NCI-H2196 (cell line): ENCODE results near the gene MYDGF.
A peak's percentile ranks its signal among the peaks of the same experiment; 100 is the strongest.

ENCODE experiments used
- DNase-seq: peaks from one replicate; lab custom pipeline; 2025; ENCODE audit not compliant: unreplicated experiment; lab: John Stamatoyannopoulos, UW

MYDGF gene

DNA sequence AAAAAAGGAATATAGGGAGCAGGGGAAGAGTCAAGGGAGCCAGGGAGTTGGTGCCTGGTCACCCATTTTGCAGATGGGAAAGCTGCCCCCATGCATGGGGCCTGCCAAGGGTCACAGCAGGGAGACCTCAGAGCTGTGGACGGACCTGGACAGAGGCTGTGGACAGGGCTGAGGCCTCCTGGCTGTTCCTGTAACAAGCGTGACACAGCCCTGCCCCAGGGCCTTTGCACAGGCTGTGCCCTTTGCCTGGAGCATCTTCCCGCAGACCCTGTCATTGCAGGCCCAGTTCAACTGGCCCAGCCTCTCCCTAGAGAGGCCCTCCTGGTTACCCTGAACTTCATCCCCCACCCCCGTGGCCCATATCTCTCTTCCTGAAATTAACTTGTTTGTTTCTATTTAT is 24.4 kb downstream of the MYDGF start:
- no peak for DNase-seq

DNA sequence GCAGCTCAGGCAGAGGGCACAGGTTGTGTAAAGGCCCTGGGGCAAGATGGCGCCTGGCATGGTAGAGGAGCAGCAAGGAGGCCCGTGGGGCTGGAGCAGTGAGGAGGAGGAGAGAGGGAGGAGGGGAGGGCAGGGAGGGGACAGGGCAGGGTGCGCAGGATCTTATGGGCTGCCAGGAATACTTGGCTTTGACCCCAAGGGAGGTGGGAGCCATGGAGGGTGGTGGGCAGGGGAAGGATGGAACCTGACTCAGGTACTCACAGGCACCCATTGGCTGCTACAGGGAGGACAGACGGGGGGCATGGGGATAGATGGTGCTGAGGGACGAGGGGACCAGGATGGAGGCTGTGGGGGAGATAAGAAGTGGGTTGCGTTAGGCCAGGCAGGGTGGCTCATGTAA is 27.5 kb downstream of the MYDGF start:
- no peak for DNase-seq

DNA sequence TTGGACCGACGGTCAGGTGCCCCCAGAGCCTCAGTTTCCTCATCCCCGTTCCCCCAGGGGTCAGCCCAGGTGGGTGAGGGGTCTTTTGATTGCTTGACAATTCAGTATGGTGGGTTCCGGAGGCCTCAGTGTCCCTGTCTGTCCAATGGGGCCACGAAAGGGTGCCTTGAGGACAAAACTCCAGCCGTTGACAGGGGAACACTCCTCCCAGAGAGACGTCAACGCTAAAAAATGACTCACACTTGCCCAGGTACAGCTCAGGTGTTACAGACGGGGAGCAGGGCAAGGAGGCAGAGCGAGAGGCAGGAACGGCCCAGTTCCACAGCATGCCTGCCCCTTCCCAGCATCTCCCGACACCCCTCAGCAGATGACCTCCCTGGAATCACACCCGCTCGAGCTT is 29.0 kb downstream of the MYDGF start:
- DNase-seq: no peak

DNA sequence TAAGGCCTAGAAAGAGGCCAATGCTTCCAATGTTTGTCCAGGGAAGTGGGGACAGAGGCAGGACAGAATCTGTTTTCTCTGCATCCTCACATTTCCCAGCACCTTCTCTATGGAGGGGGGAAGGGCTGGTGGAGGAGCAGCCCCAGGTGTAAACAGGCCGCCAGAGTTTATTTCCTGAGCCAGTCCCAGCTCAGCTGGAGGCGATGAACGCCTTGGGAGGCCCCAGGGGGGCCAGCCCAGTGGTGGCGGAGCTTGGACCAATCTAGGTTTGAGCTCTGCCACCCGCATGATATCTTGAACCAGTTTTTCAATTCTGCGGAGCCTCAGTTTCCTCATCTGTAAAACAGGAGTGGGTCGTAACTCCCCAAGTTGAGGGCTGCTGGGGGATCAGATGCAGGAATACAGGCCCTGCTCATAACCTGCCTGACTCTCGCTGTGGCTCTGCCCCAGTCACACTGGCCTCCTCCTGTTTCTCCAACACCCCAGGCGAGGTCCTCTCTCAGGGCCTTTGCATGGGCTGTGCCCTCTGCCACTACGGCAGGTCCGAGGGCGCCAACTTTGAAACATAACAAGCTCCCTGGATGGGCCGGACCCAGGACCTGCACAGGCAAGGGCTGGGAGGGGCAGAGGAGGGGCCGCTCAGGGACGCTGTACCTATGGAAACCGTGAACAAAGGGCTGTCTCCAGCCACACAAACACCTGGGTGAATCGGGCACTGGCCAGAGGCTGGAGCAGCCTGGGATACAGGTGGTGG is 29.7 kb downstream of the MYDGF start:
- no peak for DNase-seq

DNA sequence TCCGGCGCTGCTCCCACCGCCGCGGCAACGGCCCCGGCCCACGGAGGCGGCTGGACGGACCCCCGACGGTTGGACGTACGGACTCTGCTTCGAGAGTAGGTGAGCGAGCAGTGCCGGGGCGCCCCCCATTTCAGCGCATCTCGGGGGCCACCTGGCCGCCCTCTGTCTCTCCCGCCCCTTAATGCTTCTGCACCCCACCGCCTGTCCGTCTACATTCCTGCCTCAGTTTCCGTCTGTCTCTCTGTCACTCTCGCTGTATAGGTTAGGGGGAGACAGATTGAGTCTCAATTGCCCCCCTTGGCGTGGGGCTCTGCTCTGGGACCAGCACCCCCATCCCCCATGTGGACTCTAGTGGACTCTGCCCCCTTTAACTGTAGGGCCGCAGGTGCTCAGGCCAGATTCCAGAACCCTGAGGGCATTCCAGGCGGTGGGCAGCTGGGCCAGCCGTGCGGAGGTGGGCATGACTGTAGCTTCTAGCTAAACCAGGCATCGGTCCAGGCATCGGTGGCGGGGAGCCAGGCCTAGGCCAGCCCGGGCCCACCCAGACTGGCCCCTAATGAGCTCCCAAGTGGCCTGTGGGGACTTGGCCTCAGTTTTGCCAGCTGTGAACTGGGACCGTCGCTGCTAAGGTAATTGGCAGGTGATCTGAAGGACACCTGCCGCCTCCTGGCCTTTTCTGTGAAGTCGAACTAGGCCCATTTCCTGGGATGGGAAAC is 30.5 kb downstream of the MYDGF start:
- DNase-seq: no peak

DNA sequence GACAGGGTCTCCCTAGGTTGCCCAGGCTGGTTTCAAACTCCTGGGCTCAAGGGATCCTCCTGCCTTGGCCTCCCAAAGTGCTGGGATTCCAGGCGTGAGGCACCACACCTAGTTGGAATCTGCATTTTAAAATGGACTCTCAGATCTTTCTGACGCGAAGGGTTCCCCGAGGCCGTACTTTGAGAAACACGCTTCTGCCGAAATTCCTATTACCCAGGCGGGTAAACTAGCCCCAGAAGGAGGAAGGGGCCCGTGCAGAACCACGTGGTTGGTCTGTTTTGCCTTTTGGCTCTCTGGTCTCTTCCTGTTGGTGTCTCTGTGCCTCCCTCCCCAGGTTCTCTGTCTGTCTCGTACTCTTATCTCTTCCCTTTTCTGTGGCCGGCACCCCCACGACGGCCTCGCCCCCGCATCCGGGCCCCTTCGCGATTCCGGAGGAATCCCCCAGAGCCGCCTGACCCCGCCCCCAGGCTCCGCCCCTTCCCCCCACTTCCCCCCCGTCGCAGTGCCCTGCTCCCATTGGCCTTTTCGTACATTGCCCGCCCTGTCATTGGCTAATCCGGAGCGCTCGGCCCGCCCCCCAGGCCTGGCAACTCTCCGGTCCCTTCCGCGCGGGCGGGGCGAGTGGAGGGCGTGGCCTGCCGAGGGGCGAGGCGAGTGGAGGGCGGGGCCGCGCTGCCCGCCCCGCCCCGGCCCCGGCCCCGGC is 31.2 kb downstream of the MYDGF start, which contains the start of gene TNFAIP8L1:
Gene TNFAIP8L1, plus strand, starts transcription at position 689 of the 703 bp plus-strand sequence. CDS start 12,354 bp downstream, outside the sequence.
- peak; percentile 96 for DNase-seq

DNA sequence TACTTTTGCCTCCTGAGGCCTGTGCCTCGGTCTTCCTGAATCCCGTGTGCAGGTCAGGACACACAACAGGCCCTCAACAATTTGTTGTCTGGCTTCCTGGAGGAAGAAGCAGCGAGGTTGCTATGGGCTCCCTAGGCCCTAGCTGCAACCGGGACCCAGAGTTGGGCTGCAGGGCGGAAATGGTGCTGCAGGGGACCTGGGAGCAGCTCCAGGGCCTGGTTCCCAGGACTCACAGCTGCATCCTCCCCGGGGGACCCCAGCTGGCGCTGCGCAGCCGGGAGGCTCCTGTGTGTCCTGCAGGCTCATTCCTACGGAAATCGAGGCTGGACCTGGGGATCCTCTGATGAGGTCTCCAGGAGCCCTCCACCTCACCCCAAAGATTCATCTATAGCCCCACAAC is 31.8 kb downstream of the MYDGF start:
- DNase-seq: no peak

DNA sequence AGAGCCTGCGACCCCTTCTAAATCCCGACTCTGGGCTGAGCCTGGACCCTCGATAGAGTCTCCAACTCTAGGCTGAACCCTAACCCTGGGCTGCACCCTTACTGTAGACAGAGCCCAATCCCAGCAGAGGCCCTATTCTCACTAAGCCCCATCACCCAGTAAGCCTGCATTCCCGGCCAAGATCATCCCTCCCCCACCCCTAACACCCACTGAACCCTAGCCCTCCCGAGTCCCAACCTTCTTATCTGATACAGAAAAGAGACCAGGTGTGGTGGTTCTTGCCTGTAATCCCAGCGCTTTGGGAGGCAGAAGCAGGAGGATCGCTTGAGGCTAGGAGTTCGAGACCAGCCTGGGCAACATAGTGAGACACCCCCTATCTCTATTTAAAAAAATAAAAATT is 33.4 kb downstream of the MYDGF start:
- no peak for DNase-seq

DNA sequence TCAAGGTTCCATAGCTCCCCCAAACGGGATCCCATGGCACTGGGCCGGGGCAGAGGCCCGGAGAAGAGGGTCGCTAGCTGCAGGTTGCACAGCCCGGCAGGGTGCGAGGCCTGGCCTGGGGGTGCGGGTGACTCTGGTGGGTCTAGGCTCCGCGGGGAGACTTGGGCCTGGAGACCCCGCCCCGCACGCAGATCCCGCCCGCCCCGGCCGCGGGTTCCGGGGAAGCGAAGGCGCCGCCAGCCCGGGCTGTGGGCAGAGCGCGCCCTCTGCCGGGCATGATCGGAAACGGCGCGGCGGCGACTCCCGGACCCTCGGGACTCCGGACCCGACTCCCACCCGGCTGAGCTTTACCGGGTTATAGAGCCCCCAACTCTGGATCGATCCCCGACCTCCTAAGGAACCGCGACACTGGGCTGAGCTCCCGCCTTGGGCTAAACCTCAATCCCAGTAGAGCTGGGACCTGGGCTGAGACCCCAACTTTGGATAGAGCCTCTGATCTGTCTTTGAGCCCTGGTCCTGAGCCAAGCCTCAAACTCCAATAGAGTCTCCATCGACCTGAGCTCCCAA is 33.9 kb downstream of the MYDGF start:
- DNase-seq: peak; percentile 64

DNA sequence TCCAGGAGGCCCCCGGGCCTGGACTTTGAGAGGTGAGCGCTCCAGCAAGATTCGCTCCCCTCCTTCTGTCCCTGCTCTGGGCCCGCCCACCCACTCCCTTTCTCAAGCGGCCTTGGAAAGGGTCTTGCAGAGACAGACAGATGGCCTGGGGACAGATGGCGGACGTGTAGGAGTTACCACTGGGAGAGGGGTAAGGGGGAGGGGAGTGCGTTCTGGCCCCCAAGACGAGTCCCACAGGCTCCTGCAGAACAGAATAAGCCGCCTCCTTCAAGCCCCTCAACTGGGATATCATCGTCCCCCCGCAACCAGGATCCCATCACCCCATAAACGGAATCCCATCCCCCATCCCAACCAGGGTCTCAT is 34.4 kb downstream of the MYDGF start:
- DNase-seq: no peak

DNA sequence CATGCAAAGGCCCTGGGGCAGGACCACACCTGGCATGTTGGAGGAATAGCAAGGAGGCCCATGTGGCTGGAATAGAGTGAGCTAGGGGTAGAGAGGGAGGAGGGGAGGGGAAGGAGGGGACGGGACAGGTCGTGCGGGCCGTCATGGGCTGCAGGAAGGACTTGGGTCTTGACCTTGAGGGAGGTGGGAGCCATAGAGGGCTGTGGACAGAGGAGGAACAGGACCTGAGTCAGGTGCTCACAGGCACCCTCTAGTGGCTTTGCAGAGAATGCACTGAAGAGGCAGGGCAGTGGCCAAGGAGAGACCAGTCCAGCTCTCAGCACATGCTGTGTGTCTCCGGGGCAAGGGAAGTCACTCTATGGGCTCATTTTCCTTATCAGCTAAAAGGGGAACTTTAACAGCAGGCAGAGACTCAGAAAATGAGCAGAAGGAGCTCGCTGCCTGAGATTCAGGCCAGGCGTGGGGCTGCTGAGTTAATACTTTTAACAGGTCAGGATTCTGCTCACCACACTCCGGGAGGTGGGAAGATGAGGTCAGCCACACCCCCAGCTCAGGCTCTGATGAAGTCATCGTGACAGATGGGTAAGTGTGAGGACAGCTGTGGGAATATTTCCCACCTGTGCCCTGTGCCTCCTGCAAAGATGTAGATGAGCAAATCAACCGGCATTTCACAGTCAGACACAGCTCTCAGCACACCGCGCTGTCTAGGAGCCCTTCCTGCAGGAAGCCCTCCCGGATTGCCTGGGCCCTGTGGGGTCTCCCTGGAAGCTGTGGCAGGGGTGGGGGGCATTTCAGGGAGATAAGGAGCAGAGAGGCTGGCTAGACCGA is 36.8 kb downstream of the MYDGF start:
- peak; percentile 57 for DNase-seq

DNA sequence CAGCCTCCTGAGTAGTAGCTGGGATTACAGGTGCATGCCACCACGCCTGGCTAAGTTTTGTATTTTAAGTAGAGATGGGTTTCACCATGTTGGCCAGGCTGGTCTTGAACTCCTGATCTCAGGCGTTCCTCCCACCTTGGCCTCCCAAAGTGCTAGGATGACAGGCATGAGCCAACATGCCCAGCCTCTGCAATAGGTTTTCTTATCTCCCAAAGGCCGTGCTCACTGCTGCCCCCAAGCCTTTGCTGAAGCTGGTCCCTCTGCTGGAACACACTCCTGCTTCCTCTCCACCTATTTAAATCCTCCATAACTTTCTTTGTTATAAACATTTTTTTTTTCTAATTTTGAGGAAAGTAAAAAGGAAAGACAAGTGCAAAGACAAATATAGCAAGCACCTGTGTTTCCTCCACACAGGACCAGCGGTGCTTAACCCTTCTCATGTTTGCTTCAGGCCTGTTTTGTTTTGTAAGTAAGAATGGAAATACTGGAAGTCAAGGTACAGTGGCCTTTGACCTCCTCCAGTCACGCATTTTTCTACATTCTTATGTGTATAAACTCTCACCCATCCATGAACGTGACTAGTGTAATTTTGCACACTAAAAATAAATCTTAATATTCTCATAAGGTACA is 45.3 kb downstream of the MYDGF start:
- peak; percentile 13 for DNase-seq

DNA sequence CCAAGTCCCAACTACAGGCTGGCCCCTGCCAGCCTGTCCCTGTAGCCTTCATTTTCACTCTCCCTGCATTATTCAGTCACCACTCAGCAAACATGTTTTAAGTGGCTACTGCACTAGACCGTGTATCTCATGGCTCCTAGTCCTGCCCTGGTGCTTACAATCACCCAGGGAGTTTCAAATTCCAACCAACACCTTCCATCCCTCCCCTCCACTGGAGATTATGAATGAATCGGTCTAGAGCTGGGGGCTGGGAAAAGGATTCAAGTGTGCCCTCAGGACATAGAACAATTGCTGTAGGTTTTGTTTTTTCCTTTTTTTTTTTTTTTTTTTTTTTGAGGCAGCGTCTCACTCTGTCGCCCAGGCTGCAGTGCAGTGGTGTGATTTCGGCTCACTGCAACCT is 45.8 kb downstream of the MYDGF start:
- no peak for DNase-seq

DNA sequence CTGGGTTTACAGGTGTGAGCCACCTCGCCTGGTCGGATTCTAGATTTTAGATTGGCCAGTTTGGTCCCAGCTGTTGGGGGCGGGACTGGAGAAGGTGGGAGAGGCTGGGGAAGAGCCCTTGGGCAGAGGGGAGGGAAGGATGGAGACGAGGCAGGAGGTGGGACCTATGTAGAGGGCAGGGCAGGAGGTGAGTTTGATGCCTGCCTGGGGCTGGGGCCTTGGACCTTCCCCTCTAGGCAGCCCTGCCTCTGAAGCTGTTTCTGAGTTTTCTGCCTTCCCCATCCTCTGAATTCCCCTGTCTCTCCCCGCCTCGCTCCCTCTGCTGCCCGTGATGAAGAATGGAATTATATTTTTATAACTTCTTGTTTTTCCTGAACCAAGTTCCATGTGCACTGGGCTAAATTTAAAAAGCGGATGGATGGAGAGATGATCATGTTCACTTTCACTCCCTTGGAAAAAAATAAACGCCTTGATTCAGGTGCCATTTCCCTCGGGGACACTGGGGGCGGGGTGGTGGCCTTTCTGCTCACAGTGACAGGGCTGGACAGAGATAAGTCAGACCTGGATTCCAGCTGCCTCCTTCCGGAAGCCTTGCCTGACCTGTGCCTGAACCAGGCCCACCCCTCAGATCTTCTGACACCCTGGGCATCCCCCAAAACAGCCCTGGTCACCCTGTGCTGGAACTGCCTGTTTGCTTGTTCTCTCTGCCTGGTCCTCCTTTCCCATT is 47.3 kb downstream of the MYDGF start:
- no peak for DNase-seq

DNA sequence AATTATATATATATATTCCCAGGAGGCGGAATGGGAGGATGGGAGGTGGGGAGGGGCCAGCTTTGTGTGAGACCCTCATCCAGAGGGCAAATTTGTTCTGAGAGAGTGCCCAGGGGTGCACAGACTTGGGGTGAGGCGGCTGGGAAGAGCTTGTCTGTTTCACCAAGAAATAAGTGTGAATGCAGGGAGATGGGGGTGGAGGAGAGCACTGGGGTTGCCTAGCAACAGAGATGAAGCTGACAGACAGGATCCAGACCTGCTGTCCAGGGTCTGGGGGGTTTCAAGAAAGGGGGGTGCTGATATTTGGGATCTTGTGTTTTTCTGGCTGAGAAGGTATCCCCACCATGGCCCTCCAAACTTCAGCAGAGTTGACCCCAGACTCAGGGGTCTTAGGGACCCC is 49.5 kb downstream of the MYDGF start:
- DNase-seq: no peak

DNA sequence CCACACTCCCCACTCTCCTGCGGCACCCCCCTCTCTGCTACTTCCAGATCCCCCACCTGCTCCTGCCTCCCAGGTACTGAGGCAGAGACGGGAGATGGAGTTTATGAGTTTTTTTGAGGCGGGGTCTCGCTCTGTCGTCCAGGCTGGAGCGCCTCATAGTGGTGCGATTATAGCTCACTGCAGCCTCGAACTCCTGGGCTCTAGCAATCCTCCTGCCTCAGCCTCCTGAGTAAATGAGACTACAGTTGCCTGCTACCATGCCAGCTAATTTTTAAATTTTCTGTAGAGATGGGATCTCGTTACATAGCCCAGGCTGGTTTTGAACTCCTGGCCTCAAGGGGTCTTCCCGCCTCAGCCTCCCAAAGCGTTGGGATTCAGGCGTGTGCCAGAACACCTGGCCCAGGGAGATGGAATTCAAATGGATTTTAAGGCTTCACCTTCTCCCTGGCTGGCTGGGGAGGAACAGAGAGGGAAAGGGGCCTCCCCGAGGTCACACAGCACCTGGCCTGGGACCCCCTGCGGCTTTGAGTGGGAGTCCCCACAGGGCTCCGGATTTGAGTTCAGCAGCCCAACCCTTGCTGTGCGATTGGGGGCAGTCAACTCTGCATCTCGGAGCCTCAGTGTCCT is 50.4 kb downstream of the MYDGF start:
- no peak for DNase-seq

DNA sequence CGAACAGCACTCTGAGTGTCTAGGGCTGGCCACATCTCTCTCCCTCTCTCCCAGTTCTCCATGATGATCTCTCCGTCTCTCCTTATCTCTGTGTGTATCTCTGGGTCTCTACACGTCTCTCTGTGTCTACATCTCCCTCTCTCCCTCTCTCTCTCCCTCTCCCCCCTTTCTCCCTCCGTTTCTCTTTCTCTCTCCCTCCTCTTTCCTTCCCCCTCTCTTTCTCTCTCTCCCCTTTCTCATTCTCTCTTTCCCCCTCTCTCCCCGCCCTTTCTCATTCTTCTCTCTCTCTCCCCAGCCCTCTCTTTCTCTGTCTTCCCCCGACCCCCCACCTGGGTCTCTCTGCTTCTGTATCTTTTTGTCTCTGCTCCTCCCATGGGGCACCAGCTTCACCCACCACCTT is 52.1 kb downstream of the MYDGF start:
- no peak for DNase-seq

DNA sequence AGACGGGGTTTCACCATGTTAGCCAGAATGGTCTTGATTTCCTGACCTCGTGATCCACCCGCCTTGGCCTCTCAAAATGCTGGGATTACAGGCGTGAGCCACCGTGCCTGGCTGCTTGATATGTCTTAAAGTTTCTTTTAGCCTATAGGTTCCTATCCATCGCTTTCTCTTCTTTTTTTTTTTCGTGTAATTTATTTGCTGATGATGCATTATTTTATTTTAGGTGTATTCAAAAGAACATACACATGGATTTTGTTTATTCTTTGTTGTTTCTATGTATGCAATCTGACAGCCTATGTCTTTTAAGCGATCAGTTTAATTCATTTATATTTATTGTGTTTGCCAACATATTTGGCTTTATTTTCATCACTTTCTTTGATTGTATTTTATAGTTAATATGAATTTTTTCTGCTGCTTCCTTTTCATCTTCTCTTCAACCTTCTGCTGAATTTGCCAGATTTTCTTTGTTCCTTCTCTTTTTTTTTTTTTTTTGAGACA is 56.8 kb downstream of the MYDGF start:
- no peak for DNase-seq

DNA sequence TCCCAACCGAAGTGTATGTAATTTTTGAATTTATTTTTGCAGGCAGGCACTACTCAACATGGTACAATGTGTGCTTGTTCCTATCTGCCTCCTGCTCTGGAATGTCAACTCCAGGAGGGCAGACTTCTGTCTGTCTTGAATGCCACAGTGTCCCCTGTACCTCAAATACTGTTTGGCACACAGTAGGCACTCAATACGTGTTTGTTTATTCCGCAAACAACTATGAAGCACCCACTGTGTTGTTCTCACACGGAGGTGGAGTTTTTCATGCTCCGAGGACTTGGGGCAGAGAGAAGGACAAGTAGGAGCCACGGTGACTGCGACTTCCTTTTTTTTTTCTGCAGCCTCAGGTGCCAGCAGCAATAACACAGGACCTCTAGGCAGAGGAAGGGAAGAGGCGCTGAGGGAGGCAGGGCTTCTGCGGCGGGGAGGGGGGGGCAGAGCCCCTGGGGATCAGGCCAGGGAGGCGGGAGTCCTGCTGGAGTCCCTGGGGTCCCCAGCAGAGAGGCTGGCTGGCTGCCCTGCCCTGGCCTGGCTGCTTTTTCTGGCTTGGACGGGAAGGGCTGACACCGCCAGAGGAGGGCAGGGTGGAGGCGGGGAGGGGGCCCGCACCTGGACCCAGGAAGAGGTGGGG is 60.1 kb downstream of the MYDGF start:
- DNase-seq: no peak
